ENCODE results near the gene PROC. TPM values are rescaled to one million over a fixed set of nuclear protein-coding genes. Genes with fewer than 3 reads are reported as not detected.
"Not testable (repeated sequence)": the region's sequence is repeated elsewhere in the genome, so short reads cannot be mapped to it uniquely, and the experiment has no call there.

The PROC gene
- polyA plus RNA-seq, 3 donors from 2014 or later: 0.87 to 1.7 TPM; not detected in 1

DNA sequence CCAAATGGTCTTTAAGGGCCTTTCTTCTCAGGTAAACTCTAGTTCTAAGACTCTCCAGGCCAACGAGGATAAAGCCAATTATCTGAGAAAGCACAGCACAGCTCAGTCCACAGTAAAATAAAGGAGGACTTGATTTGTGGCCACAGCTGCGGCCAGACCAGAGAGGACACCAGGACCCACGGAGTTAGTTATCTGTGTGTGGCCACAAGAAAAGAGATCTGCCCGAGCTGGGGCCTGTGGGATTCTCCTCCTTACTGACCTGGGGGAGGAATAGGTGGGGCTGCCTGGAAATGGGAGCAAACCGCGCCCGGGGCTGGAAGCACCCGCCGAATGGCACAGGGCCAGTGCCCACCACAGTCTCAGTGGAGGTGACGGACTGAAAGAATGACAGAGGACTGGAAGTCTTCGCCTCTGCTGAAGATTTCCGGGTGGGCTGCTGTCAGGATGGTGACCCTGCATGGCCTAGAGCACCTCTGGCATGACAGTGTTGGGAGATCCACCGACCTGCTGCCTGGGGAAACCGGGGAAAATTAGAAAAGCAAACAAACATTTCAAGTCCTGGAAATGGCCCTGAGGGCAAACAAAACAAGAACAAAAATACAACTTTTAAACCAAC is 13.3 kb downstream of the PROC start:
- Mint-ChIP-seq H3K4me1 (no peaks in the 10 kb centered on the region), H3K27ac (peak overlapping the region in 1 of 6 donors; percentile 6), H3K36me3 (peaks cover 0 to 11% (median 5%) of the 10 kb centered on the region in 3 donors), H3K9me3 (no peaks in the 10 kb centered on the region), H3K27me3 (ENCODE audit: low read depth in 3 of 3) (peaks cover 0 to 2% (median 0%) of the 10 kb centered on the region in 3 donors), H3K4me3 (no peak overlapping the region)
- no peak for DNase-seq

- no peak overlapping the region for H3K27ac Mint-ChIP-seq
- DNase-seq: no peak
- no peaks in the 10 kb centered on the region for H3K9me3 Mint-ChIP-seq
- H3K4me1 Mint-ChIP-seq: no peaks in the 10 kb centered on the region
- no peak overlapping the region for H3K4me3 Mint-ChIP-seq
- H3K27me3 Mint-ChIP-seq (ENCODE audit: low read depth in 3 of 3): peaks cover 0 to 2% (median 0%) of the 10 kb centered on the region in 3 donors
- peaks cover 0 to 10% (median 2%) of the 10 kb centered on the region in 3 donors for H3K36me3 Mint-ChIP-seq
Observed at GRCh38 chr2:127434515-127434914, 16.3 kb downstream of the PROC start.

DNA sequence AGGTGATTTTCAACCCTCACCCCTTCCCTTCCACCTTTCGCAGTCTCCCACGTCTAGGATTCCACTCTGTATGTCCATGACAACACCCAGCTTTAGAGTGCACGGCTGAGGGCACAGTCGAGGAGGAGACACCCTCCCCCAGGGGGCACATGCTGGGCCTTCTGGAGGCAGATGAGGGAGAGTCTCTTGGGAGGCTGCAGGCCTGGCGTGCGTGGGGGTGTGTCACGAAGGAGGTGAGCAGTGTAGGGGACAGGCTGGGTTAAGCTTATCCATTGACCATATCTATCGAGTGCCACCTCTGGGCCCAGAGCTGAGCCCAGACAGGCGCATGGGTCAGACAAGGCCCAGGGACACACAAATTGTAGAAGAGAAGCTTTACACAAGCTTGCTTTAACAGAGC is 18.8 kb downstream of the PROC start:
- no peak overlapping the region for H3K4me3 Mint-ChIP-seq
- peaks cover 0 to 6% (median 3%) of the 10 kb centered on the region in 3 donors for H3K36me3 Mint-ChIP-seq
- DNase-seq: no peak
- H3K27me3 Mint-ChIP-seq (ENCODE audit: low read depth in 3 of 3): peaks cover 0 to 2% (median 0%) of the 10 kb centered on the region in 3 donors
- peaks cover 0 to 6% (median 0%) of the 10 kb centered on the region in 6 donors for H3K9me3 Mint-ChIP-seq
- no peaks in the 10 kb centered on the region for H3K4me1 Mint-ChIP-seq
- H3K27ac Mint-ChIP-seq: no peak overlapping the region

GRCh38 chr2:127437781-127438726 is 19.8 kb downstream of the PROC start:
- Mint-ChIP-seq H3K9me3 (peaks cover 0 to 10% (median 0%) of the 10 kb centered on the region in 6 donors), H3K27me3 (ENCODE audit: low read depth in 3 of 3) (peaks cover 0 to 4% (median 2%) of the 10 kb centered on the region in 3 donors), H3K4me3 (no peak overlapping the region)

DNA sequence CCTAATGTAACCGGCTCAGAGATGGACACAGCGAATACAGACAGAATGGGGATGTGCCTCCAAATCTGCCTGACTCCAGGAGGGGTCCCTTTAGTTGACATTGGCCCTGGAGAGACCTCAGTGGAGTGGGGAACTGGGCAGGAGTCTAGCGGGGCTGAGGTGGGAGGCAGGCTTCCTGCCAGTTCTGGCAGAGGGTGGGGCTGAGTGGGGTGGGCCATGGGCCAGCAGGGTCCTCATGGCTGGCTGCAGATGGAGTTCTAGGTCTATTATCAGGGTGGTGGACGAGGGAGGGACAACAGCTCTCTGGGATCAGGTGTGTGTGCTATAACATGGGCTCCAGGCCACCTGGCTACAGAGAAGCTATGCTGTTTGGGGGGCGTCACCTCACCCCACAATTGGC is 21.1 kb downstream of the PROC start:
- Mint-ChIP-seq H3K27ac (no peak overlapping the region), H3K4me3 (no peak overlapping the region), H3K4me1 (no peaks in the 10 kb centered on the region), H3K27me3 (ENCODE audit: low read depth in 3 of 3) (peaks cover 0 to 4% (median 2%) of the 10 kb centered on the region in 3 donors), H3K9me3 (peaks cover 0 to 11% (median 0%) of the 10 kb centered on the region in 6 donors), H3K36me3 (peaks cover 0 to 6% (median 4%) of the 10 kb centered on the region in 3 donors)
- no peak for DNase-seq

More at GRCh38 chr2:127437781-127438726, 19.8 kb downstream of the PROC start:
- no peak for DNase-seq
- H3K4me1 Mint-ChIP-seq: no peaks in the 10 kb centered on the region
- H3K27ac Mint-ChIP-seq: no peak overlapping the region
- H3K36me3 Mint-ChIP-seq: peaks cover 0 to 6% (median 3%) of the 10 kb centered on the region in 3 donors

DNA sequence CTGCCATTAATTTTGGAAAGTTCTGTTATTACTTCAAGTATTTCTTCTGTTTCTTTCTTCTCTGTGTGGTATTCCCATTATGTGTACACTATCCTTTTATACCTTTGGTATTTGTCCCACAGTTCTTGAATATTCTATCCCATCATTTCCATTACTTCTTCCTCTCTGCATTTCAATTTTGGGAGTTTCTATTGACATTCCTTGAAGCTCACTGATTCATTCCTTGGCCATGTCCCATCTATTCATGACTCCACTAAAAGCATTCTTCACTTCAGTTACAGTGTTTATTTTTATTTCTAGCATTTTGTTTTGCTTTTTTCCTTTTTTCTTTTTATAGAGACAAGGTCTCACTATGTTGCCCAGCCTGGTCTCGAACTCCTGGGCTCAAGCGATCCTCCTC is 30.3 kb downstream of the PROC start:
- Mint-ChIP-seq H3K27me3 (ENCODE audit: low read depth in 3 of 3) (peaks cover 0 to 5% (median 2%) of the 10 kb centered on the region in 3 donors), H3K9me3 (peaks cover 3 to 11% (median 6%) of the 10 kb centered on the region in 6 donors), H3K4me3 (no peak overlapping the region), H3K4me1 (no peaks in the 10 kb centered on the region), H3K36me3 (peaks cover 4 to 20% (median 16%) of the 10 kb centered on the region in 3 donors), H3K27ac (no peak overlapping the region)
- DNase-seq: no peak

DNA sequence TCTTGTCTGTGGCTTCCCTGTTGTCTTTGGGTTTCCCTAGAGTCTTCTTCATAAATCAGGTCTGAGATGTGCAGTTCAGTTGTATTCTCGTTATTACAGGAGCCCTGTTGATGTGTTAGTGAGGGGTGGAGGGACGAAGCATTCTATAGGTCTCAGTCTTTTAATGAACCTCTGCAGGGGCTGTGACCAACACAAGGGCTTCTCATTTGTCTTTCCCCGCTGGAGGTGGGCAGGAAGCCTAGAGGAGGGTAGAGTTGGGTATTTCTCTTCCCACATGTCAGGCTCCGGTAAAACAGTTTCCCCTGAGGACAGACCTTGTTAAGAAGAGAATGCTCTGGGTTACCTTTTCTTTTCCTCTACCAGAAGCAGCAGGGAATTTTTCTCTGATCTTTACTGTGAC is 31.2 kb downstream of the PROC start:
- DNase-seq: no peak
- H3K4me1 Mint-ChIP-seq: no peaks in the 10 kb centered on the region
- no peak overlapping the region for H3K4me3 Mint-ChIP-seq
- peaks cover 3 to 11% (median 6%) of the 10 kb centered on the region in 6 donors for H3K9me3 Mint-ChIP-seq
- H3K36me3 Mint-ChIP-seq: peaks cover 4 to 20% (median 16%) of the 10 kb centered on the region in 3 donors
- H3K27me3 Mint-ChIP-seq (ENCODE audit: low read depth in 3 of 3): peaks cover 0 to 5% (median 2%) of the 10 kb centered on the region in 3 donors
- H3K27ac Mint-ChIP-seq: no peak overlapping the region

- Mint-ChIP-seq H3K4me3 (no peak overlapping the region), H3K27ac (no peak overlapping the region), H3K36me3 (peaks cover 4 to 20% (median 16%) of the 10 kb centered on the region in 3 donors), H3K27me3 (ENCODE audit: low read depth in 3 of 3) (peaks cover 0 to 5% (median 2%) of the 10 kb centered on the region in 3 donors), H3K4me1 (no peaks in the 10 kb centered on the region), H3K9me3 (peaks cover 3 to 10% (median 5%) of the 10 kb centered on the region in 6 donors)
- no peak for DNase-seq
Observed at GRCh38 chr2:127449898-127450297, 31.7 kb downstream of the PROC start.

GRCh38 chr2:127451981-127452380 is 33.8 kb downstream of the PROC start:
- H3K27me3 Mint-ChIP-seq (ENCODE audit: low read depth in 3 of 3): peaks cover 0 to 2% (median 0%) of the 10 kb centered on the region in 3 donors
- peaks cover 0 to 2% (median 0%) of the 10 kb centered on the region in 6 donors for H3K9me3 Mint-ChIP-seq
- H3K4me1 Mint-ChIP-seq: no peaks in the 10 kb centered on the region
- DNase-seq: no peak
- peaks cover 11 to 27% (median 24%) of the 10 kb centered on the region in 3 donors for H3K36me3 Mint-ChIP-seq
- H3K27ac Mint-ChIP-seq: no peak overlapping the region
- H3K4me3 Mint-ChIP-seq: no peak overlapping the region

DNA sequence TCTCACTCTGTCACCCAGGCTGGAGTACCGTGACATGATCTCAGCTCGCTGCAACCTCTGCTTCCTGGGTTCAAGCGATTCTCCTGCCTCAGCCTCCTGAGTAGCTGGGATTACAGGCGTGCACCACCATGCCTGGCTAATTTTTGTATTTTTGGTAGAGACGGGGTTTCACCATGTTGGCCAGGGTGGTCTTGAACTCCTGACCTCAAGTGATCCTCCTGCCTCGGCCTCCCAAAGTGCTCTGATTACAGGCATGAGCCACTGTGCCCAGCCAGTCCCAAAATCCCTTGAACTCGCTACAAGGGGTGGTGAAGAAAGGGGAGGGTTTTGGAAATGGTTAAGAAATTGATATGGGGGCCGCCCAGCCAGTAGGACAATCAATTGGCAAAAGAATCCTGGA is 34.2 kb downstream of the PROC start:
- not testable (repeated sequence) for H3K4me3 Mint-ChIP-seq; H3K27ac Mint-ChIP-seq; H3K9me3 Mint-ChIP-seq; H3K27me3 Mint-ChIP-seq (ENCODE audit: low read depth in 3 of 3); H3K4me1 Mint-ChIP-seq; DNase-seq
- peaks cover 13 to 28% (median 27%) of the 10 kb centered on the region in 3 donors for H3K36me3 Mint-ChIP-seq

DNA sequence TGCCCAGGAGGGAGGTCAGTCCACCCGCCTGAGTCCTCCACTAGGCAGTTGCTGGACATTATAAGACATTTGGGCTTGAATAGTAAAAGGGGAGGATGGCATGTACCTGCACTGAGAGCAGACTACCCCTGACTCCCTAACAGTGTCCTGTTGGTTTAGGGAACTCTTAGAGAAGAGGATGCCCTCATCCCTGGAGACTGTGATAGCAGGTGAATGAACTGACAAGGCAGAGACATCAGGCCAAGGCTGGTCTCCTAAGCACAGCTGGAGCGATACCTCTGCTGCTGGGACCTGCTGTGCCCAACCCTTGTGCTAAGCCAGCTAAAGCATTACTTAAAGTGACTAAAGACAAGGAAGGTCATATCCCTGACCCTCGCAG is 34.8 kb downstream of the PROC start:
- Mint-ChIP-seq H3K27ac (no peak overlapping the region), H3K27me3 (ENCODE audit: low read depth in 3 of 3) (peaks cover 0 to 2% (median 2%) of the 10 kb centered on the region in 3 donors), H3K9me3 (peaks cover 0 to 2% (median 0%) of the 10 kb centered on the region in 6 donors), H3K36me3 (peaks cover 15 to 32% (median 27%) of the 10 kb centered on the region in 3 donors), H3K4me1 (no peaks in the 10 kb centered on the region), H3K4me3 (no peak overlapping the region)
- no peak for DNase-seq

DNA sequence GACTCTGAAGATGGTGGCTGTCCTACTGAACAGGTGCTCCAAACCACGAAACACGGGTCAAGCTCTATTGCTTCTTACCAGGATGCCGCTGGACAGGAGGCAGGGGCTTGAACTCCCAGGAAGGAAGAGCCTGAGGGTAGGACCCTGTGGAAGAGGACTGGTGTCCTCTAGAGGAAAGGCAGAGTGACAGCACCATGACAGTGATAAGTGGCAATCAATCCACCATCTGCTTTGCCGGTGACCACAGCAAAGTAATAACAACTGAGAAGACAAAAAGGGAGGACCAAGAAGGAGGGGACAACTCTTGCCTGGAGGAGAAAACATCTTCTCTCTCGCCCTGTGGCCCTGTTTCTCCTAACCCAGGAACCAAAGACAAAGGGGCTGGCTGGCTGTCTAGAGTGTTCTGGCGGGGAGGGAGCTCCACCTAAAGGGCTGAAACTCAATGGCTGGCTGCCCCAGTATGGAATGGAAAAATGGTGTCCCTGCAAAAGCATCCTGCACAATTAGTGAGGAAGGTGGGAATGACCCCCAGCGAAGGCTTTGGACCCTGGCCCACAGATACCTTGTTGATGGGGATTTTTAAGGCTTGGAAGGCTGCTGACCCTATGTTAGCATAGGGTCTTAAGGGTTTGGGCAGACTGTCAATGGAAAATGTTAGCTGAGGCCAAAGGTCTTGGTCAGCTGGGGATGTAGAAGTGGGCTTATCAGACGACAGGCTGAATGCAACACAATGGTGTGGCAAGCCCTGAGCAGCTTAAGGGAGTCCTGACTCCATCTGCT is 35.4 kb downstream of the PROC start:
- no peaks in the 10 kb centered on the region for H3K4me1 Mint-ChIP-seq
- H3K9me3 Mint-ChIP-seq: peaks cover 0 to 2% (median 0%) of the 10 kb centered on the region in 6 donors
- DNase-seq: no peak
- H3K4me3 Mint-ChIP-seq: no peak overlapping the region
- H3K36me3 Mint-ChIP-seq: peaks cover 15 to 32% (median 27%) of the 10 kb centered on the region in 3 donors
- no peak overlapping the region for H3K27ac Mint-ChIP-seq
- H3K27me3 Mint-ChIP-seq (ENCODE audit: low read depth in 3 of 3): peaks cover 0 to 2% (median 2%) of the 10 kb centered on the region in 3 donors
